COLO829 (cell line): Measurements from ENCODE around the gene ISG20L2.

Experiments
- DNase-seq: peaks from one replicate; pipeline ENCODE4 v3.0.0; 2012; ENCODE audit warnings: low spot score

Gene ISG20L2

GRCh38 chr1:156740741-156741480 is 12.3 kb upstream of the ISG20L2 start, which contains the start of gene MRPL24:
Gene MRPL24, minus strand, starts transcription at chr1:156741088. Its CDS starts 2,384 bp downstream, at chr1:156738704.
- DNase-seq = peak; percentile 99

DNA sequence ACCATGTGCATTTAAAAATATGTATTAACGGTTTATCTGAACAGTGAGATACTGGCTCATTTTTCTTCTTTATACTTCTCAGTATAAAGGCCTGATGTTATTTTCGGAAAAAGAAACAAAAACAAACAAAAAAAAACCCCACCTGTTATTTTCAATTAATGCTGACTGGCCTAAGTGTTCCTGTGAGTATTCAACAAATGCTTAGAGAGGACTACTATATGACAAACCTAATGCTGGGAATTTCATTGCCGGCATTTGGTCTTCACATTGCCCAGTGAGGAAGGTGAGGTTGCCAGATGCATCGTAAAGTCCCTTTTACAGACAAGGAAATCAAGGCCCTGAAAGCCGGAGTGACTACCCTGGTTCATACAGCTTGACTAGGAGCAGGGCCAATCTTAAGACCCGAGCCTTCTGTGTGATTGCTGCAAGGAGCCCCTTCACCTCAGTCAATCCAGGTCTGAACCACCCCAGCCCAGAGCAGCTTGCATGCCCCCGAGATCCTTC is 11.7 kb upstream of the ISG20L2 start:
- no peak for DNase-seq

DNA sequence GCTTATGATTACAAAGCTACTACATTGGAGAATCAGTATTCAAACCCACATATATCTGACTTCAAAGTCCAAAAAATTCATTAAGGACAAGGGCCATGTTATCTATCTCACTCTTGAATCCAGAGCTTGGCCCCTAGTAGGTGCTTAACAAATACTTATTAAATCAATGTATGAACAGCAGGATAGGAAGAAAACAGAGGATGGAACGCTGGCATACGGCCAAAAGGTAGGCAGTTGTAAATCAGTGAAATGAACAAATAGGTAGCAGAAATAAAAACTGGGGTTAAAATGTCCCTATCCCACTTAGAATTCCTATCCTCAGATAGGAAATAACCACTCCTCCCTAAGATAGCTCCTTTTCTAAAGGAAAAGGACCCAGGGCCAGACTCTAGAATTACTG is 10.3 kb upstream of the ISG20L2 start:
- DNase-seq = no peak

- DNase-seq = no peak
Observed at GRCh38 chr1:156738407-156738806, 9.8 kb upstream of the ISG20L2 start.

- DNase-seq = no peak
Observed at GRCh38 chr1:156733989-156734584, 5.5 kb upstream of the ISG20L2 start.

GRCh38 chr1:156727926-156728598 is 504 bp downstream of the ISG20L2 start, which contains the start of gene METTL25B:
Gene METTL25B, plus strand, starts transcription at chr1:156728469. Its CDS starts 636 bp downstream, at chr1:156729105.
- peak; percentile 85 for DNase-seq

- DNase-seq = no peak
Observed at GRCh38 chr1:156727492-156727891, 1.1 kb downstream of the ISG20L2 start.

GRCh38 chr1:156726549-156727226 is 1.9 kb downstream of the ISG20L2 start:
- DNase-seq = peak; percentile 92

DNA sequence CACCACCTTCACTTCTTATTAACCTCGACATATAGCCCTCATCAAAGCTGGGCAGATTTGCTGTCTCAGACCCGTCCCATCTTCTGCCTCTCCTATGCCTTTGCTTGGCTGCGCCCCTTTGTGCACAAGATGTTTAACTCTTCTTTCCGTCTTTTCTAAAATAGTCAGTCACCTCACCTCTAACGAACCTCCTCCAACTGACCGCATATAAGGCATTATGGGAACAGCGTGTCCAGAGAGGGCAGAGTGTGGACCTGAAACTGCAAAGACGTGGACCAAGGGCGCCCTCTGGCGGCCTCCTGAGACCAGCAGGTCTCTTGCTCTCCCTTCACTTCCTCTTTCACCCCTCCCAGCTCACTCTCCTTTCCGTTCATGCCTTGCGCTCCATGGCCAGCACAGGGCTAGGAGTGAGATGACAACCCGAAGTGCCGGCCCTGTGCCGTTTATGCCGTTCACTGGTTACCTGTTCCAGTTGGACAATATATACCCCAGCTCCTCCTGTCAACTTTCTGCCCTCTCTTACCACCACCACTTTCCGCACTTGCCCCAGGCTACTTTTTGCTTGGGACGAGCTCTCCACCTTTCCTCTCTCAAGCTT is 2.8 kb downstream of the ISG20L2 start:
- peak; percentile 94 for DNase-seq

GRCh38 chr1:156721535-156721934 is 7.0 kb downstream of the ISG20L2 start:
- DNase-seq = no peak

GRCh38 chr1:156721131-156721530 is 7.4 kb downstream of the ISG20L2 start:
- no peak for DNase-seq

GRCh38 chr1:156717351-156717750 is 11.2 kb downstream of the ISG20L2 start:
- no peak for DNase-seq

- no peak for DNase-seq
Observed at GRCh38 chr1:156714830-156715229, 13.7 kb downstream of the ISG20L2 start.

DNA sequence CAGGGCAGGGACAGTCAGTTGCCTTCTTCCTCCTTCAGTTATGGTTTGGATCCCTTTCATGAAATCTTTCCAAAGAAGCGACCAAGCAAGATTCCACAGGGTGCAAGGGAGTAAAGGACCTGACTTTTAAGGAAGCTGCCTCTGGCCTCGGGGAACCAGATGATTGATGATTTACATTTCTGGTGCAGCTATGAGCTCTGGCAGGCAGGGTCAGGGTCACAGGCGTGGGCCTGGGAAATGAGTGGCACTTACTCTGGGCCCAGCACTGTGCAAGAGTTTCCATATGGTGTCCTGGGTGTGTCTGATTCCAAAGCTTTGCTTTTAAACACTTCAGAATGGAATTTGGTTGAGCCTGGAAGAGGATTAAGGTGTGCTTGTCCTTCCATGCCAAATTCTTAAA is 15.9 kb downstream of the ISG20L2 start:
- no peak for DNase-seq

- DNase-seq = no peak
Observed at GRCh38 chr1:156711011-156711817, 17.4 kb downstream of the ISG20L2 start.

DNA sequence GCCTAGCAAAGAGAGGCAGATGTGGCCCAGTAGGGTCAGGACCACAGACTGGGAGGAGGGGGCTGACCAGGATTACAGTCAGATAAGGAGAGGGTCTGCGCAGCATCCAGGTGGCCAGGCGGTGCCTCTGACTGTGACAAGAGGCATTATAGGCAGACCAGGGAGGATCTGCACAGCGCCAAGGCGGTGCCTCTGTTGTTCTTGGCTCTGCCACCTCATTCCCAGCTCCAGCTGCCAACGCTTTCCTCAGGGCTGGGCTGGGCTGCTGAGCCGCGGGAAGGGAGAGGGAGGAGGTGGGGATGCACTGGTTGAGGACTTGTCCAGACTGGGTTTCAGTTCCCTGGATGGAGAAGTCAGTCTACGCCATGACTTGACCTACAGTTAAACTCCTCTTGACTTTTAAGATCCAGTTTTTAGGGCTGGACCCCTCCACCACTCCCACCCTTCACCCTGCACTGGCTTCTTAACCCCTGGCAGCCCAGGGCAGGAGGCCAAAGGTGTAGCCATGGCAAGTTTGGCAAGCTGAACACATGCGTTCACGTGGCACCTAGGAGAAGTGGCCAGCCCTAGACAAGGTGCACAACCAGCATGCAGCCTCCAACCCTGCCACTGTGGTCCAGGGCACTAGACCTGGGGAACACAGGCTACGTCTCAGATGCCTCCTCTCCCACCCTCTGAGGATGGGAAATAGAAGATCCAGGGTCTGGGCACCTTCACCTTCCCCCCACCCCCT is 18.6 kb downstream of the ISG20L2 start:
- DNase-seq = no peak

- DNase-seq = no peak
Observed at GRCh38 chr1:156709031-156709430, 19.5 kb downstream of the ISG20L2 start.

DNA sequence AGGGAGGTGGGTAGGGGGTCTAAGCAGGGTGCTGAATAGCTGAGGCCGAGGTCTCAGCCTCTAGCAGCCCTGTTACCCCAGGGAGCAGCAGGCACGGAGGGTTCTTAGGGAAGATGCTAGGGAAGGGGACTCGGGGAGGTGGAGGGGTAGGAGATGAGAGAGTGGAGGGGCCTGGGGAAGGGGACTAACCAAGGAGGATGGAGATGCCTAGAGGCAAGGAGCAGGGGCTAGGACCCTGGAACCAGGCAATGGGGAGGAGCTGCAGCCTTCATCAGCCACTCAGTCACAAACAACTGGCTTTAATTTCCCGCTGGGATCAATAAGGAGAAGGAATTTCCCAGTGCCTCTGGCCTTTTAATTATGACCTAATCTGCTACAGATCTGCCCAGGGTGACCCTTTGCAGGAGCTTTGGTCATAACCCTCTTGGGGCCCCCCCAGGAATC is 20.3 kb downstream of the ISG20L2 start:
- DNase-seq = no peak

GRCh38 chr1:156707417-156708217 is 20.9 kb downstream of the ISG20L2 start:
- no peak for DNase-seq
